GM23338 (cell line): ENCODE measurements around the gene NLGN1. TPM values are rescaled to one million over a fixed set of nuclear protein-coding genes. Genes with fewer than 3 reads are reported as not detected.

Experiments used
- ATAC-seq: fragments of 200-7000 bp; cut with Tn5 transposase; 3 replicates; pipeline ENCODE4 v1.9.1; 2020
- DNase-seq: peaks from one replicate; pipeline ENCODE4 v3.0.0-alpha.2; 2015; ENCODE audit warnings: low spot score
- H2AFZ ChIP-seq: fragments of 200-600 bp; sonication (generic); 2 replicates; pipeline ENCODE4 v1.8.0; 2016; ENCODE audit warnings: antibody characterized with exemption, mild to moderate bottlenecking, moderate library complexity
- H3F3A ChIP-seq: fragments of 200-600 bp; sonication (generic); replicated peaks from 2 replicates; pipeline ENCODE4 v1.8.0; 2017; ENCODE audit warnings: antibody characterized with exemption, mixed run types, low read depth
- H3K27ac ChIP-seq: fragments of 200-600 bp; sonication (generic); 2 replicates; pipeline ENCODE4 v1.6.1; 2016; ENCODE audit warnings: low read depth
- H3K27me3 ChIP-seq: fragments of 200-600 bp; sonication (generic); 2 replicates; pipeline ENCODE4 v1.8.0; 2016; ENCODE audit warnings: mild to moderate bottlenecking, mixed run types, moderate library complexity; ENCODE audit not compliant: insufficient read depth
- H3K36me3 ChIP-seq: fragments of 200-600 bp; sonication (generic); 2 replicates; pipeline ENCODE4 v1.8.0; 2016; ENCODE audit warnings: mild to moderate bottlenecking; ENCODE audit not compliant: insufficient read depth
- H3K4me1 ChIP-seq: fragments of 200-600 bp; sonication (generic); 2 replicates; pipeline ENCODE4 v1.8.0; 2016; ENCODE audit warnings: mild to moderate bottlenecking, moderate library complexity; ENCODE audit not compliant: insufficient read depth
- H3K4me2 ChIP-seq: fragments of 200-600 bp; sonication (generic); 2 replicates; pipeline ENCODE4 v1.7.1; 2017; ENCODE audit warnings: mixed run types
- H3K4me3 ChIP-seq: fragments of 200-600 bp; sonication (generic); 2 replicates; pipeline ENCODE4 v1.6.1; 2016; ENCODE audit warnings: mixed run types
- H3K79me2 ChIP-seq: fragments of 200-600 bp; sonication (generic); replicated peaks from 2 replicates; pipeline ENCODE4 v1.8.0; 2017; ENCODE audit warnings: mild to moderate bottlenecking; ENCODE audit not compliant: insufficient read depth
- H3K9me2 ChIP-seq: fragments of 200-600 bp; sonication (generic); 2 replicates; pipeline ENCODE4 v1.8.0; 2017; ENCODE audit not compliant: insufficient read depth
- H4K20me1 ChIP-seq: fragments of 200-600 bp; sonication (generic); replicated peaks from 2 replicates; pipeline ENCODE4 v1.8.0; 2017; ENCODE audit warnings: mild to moderate bottlenecking; ENCODE audit not compliant: insufficient read depth
- H3K27ac Mint-ChIP-seq: 2 replicates; pipeline ENCODE4 v1.8.0; 2020; ENCODE audit warnings: inconsistent platforms, mild to moderate bottlenecking, moderate library complexity, mixed read lengths
- H3K27me3 Mint-ChIP-seq: 3 replicates; pipeline ENCODE4 v1.8.0; 2022; ENCODE audit warnings: low read depth, mild to moderate bottlenecking, moderate library complexity, mixed read lengths, inconsistent platforms; ENCODE audit not compliant: insufficient read depth, poor library complexity
- H3K36me3 Mint-ChIP-seq: 3 replicates; pipeline ENCODE4 v1.8.0; 2021; ENCODE audit warnings: low read depth, mild to moderate bottlenecking, inconsistent platforms, moderate library complexity, mixed read lengths
- H3K4me1 Mint-ChIP-seq: 3 replicates; pipeline ENCODE4 v1.8.0; 2020; ENCODE audit warnings: mild to moderate bottlenecking, inconsistent platforms, mixed read lengths
- H3K4me3 Mint-ChIP-seq: 3 replicates; pipeline ENCODE4 v1.8.0; 2021; ENCODE audit warnings: moderate library complexity, mild to moderate bottlenecking, inconsistent platforms, mixed read lengths
- H3K9me3 Mint-ChIP-seq: 3 replicates; pipeline ENCODE4 v1.8.0; 2020; ENCODE audit warnings: moderate library complexity, mild to moderate bottlenecking, inconsistent platforms, mixed read lengths
- CREB1 ChIP-seq: fragments of 250-450 bp; sonication (Bioruptor Pico); IDR thresholded peaks from 2 replicates; pipeline ENCODE4 v1.5.0; 2020; ENCODE audit warnings: low read depth, mild to moderate bottlenecking, moderate library complexity
- EZH2phosphoT487 ChIP-seq: fragments of 200-600 bp; sonication (generic); IDR thresholded peaks from one replicate; pipeline ENCODE4 v1.8.1; 2018; ENCODE audit warnings: antibody characterized with exemption; ENCODE audit not compliant: unreplicated experiment
- JUNB ChIP-seq: IDR thresholded peaks from one replicate; pipeline ENCODE4 v1.6.1; 2016; ENCODE audit warnings: antibody characterized with exemption; ENCODE audit not compliant: unreplicated experiment
- NANOG ChIP-seq: IDR thresholded peaks from 2 replicates; pipeline ENCODE4 v1.6.1; 2016; ENCODE audit warnings: antibody characterized with exemption, borderline replicate concordance
- POLR2AphosphoS5 ChIP-seq: IDR thresholded peaks from 2 replicates; pipeline ENCODE4 v1.6.1; 2016; ENCODE audit warnings: antibody characterized with exemption, low read depth
- REST ChIP-seq: IDR thresholded peaks from one replicate; pipeline ENCODE4 v1.6.1; 2018; ENCODE audit warnings: antibody characterized with exemption; ENCODE audit not compliant: unreplicated experiment
- STAT1 ChIP-seq: IDR thresholded peaks from one replicate; pipeline ENCODE4 v1.6.1; 2016; ENCODE audit warnings: antibody characterized with exemption; ENCODE audit not compliant: unreplicated experiment
- ZNF114 ChIP-seq: fragments of 250-450 bp; sonication (Bioruptor Pico); IDR thresholded peaks from 2 replicates; pipeline ENCODE4 v1.5.0; 2020; ENCODE audit warnings: mild to moderate bottlenecking, moderate library complexity
- ZNF331 ChIP-seq: fragments of 250-450 bp; sonication (Bioruptor Pico); IDR thresholded peaks from 2 replicates; pipeline ENCODE4 v1.5.0; 2020; ENCODE audit warnings: low read depth, mild to moderate bottlenecking, moderate library complexity
- polyA plus RNA-seq: library from polyadenylated mRNA; unstranded; fragments of >200 nt; fragmentation: Nextera tagmentation; extraction: Ambion mirVana; gene quantifications from 2 replicates; pipeline ENCODE4 v1.2.1, GENCODE V29; 2016
- total RNA-seq: library from RNA; depleted of rRNA; stranded (reverse); fragments of >200 nt; shearing (Covaris generic); gene quantifications from 2 replicates; pipeline ENCODE4 v1.2.3, GENCODE V29; 2014
- TF ChIP-seq, protein P1 (sequence below): fragments of 250-450 bp; sonication (Bioruptor Pico); IDR thresholded peaks from 2 replicates; pipeline ENCODE4 v1.5.0; 2020; ENCODE audit warnings: mild to moderate bottlenecking, moderate library complexity
- TF ChIP-seq, protein P2 (sequence below), 2 experiments: fragments of 200-600 bp in 1 of 2; sonication (generic) in 1 of 2; conservative IDR thresholded peaks; 2 replicates each; pipeline versions ENCODE4 v1.5.1 to v1.6.1; 2016 to 2017; ENCODE audit warnings: antibody characterized with exemption in 2 of 2, low read depth in 2 of 2, mild to moderate bottlenecking in 2 of 2, moderate library complexity in 1 of 2
- TF ChIP-seq, protein P3 (sequence below): IDR thresholded peaks from 2 replicates; pipeline ENCODE4 v1.6.1; 2016; ENCODE audit warnings: antibody characterized with exemption

Gene NLGN1
- total and polyA plus RNA-seq, 2 experiments from 2014 or later, result 6.5 to 18.6 TPM

DNA sequence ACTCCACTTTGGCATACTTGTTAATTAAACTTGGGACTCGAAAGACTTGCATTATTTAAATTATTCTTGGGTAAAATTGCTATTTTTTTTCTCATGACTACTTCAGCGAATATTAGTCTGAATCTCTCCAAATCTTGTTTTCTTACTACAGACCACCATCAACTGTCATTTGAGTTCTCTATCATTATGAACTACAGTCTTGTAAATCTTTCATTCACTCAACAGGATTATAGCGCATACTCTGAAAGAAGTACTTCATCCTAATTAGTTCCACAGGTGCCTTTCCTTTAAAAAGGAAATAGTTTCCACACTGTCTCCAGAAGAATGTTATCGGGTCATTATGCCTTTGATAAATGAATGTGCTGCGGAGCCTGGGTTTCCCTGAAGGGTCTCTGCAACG is 149.5 kb downstream of the NLGN1 start:
- H3K4me2 ChIP-seq, result no peak overlapping the region
- no peaks in the 10 kb centered on the region for H4K20me1 ChIP-seq
- no peaks in the 10 kb centered on the region for H3F3A ChIP-seq
- no peaks in the 10 kb centered on the region for H3K4me1 ChIP-seq
- H2AFZ ChIP-seq, result no peak overlapping the region
- ATAC-seq, result no peak
- no peaks in the 10 kb centered on the region for H3K36me3 ChIP-seq
- TF ChIP-seq POLR2AphosphoS5 (no peak), JUNB (no peak), REST (no peak), NANOG (no peak), ZNF114 (no peak), ZNF331 (CRISPR knock-in tag) (no peak), STAT1 (no peak), EZH2phosphoT487 (no peak), CREB1 (no peak)
- TF ChIP-seq, protein P1, sequence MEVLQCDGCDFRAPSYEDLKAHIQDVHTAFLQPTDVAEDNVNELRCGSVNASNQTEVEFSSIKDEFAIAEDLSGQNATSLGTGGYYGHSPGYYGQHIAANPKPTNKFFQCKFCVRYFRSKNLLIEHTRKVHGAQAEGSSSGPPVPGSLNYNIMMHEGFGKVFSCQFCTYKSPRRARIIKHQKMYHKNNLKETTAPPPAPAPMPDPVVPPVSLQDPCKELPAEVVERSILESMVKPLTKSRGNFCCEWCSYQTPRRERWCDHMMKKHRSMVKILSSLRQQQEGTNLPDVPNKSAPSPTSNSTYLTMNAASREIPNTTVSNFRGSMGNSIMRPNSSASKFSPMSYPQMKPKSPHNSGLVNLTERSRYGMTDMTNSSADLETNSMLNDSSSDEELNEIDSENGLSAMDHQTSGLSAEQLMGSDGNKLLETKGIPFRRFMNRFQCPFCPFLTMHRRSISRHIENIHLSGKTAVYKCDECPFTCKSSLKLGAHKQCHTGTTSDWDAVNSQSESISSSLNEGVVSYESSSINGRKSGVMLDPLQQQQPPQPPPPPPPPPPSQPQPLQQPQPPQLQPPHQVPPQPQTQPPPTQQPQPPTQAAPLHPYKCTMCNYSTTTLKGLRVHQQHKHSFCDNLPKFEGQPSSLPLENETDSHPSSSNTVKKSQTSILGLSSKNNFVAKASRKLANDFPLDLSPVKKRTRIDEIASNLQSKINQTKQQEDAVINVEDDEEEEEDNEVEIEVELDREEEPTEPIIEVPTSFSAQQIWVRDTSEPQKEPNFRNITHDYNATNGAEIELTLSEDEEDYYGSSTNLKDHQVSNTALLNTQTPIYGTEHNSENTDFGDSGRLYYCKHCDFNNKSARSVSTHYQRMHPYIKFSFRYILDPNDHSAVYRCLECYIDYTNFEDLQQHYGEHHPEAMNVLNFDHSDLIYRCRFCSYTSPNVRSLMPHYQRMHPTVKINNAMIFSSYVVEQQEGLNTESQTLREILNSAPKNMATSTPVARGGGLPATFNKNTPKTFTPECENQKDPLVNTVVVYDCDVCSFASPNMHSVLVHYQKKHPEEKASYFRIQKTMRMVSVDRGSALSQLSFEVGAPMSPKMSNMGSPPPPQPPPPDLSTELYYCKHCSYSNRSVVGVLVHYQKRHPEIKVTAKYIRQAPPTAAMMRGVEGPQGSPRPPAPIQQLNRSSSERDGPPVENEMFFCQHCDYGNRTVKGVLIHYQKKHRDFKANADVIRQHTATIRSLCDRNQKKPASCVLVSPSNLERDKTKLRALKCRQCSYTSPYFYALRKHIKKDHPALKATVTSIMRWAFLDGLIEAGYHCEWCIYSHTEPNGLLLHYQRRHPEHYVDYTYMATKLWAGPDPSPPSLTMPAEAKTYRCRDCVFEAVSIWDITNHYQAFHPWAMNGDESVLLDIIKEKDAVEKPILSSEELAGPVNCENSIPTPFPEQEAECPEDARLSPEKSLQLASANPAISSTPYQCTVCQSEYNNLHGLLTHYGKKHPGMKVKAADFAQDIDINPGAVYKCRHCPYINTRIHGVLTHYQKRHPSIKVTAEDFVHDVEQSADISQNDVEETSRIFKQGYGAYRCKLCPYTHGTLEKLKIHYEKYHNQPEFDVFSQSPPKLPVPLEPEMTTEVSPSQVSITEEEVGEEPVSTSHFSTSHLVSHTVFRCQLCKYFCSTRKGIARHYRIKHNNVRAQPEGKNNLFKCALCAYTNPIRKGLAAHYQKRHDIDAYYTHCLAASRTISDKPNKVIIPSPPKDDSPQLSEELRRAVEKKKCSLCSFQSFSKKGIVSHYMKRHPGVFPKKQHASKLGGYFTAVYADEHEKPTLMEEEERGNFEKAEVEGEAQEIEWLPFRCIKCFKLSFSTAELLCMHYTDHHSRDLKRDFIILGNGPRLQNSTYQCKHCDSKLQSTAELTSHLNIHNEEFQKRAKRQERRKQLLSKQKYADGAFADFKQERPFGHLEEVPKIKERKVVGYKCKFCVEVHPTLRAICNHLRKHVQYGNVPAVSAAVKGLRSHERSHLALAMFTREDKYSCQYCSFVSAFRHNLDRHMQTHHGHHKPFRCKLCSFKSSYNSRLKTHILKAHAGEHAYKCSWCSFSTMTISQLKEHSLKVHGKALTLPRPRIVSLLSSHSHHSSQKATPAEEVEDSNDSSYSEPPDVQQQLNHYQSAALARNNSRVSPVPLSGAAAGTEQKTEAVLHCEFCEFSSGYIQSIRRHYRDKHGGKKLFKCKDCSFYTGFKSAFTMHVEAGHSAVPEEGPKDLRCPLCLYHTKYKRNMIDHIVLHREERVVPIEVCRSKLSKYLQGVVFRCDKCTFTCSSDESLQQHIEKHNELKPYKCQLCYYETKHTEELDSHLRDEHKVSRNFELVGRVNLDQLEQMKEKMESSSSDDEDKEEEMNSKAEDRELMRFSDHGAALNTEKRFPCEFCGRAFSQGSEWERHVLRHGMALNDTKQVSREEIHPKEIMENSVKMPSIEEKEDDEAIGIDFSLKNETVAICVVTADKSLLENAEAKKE (CRISPR knock-in tag), result no peak
- TF ChIP-seq, protein P2, sequence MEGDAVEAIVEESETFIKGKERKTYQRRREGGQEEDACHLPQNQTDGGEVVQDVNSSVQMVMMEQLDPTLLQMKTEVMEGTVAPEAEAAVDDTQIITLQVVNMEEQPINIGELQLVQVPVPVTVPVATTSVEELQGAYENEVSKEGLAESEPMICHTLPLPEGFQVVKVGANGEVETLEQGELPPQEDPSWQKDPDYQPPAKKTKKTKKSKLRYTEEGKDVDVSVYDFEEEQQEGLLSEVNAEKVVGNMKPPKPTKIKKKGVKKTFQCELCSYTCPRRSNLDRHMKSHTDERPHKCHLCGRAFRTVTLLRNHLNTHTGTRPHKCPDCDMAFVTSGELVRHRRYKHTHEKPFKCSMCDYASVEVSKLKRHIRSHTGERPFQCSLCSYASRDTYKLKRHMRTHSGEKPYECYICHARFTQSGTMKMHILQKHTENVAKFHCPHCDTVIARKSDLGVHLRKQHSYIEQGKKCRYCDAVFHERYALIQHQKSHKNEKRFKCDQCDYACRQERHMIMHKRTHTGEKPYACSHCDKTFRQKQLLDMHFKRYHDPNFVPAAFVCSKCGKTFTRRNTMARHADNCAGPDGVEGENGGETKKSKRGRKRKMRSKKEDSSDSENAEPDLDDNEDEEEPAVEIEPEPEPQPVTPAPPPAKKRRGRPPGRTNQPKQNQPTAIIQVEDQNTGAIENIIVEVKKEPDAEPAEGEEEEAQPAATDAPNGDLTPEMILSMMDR (conservative IDR thresholded peaks at IDR 0.05; ENCODE audit: low read depth in 2 of 2), result no peak
- TF ChIP-seq, protein P3, sequence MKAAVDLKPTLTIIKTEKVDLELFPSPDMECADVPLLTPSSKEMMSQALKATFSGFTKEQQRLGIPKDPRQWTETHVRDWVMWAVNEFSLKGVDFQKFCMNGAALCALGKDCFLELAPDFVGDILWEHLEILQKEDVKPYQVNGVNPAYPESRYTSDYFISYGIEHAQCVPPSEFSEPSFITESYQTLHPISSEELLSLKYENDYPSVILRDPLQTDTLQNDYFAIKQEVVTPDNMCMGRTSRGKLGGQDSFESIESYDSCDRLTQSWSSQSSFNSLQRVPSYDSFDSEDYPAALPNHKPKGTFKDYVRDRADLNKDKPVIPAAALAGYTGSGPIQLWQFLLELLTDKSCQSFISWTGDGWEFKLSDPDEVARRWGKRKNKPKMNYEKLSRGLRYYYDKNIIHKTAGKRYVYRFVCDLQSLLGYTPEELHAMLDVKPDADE, result no peak
- no peaks in the 10 kb centered on the region for H3K79me2 ChIP-seq
- no peaks in the 10 kb centered on the region for H3K27me3 ChIP-seq
- H3K4me1 Mint-ChIP-seq, result peaks cover 2% of the 10 kb centered on the region; the same call in 2 of the 3 replicates
- H3K27me3 Mint-ChIP-seq, result no peaks in the 10 kb centered on the region
- no peak for DNase-seq
- H3K4me3 Mint-ChIP-seq, result no peak overlapping the region
- H3K27ac ChIP-seq, result no peak overlapping the region
- no peaks in the 10 kb centered on the region for H3K9me3 Mint-ChIP-seq
- no peaks in the 10 kb centered on the region for H3K36me3 Mint-ChIP-seq
- H3K4me3 ChIP-seq, result no peak overlapping the region
- H3K9me2 ChIP-seq, result no peaks in the 10 kb centered on the region
- H3K27ac Mint-ChIP-seq, result no peak overlapping the region
